ENCODE data around the gene LAMA3.

Gene LAMA3

DNA sequence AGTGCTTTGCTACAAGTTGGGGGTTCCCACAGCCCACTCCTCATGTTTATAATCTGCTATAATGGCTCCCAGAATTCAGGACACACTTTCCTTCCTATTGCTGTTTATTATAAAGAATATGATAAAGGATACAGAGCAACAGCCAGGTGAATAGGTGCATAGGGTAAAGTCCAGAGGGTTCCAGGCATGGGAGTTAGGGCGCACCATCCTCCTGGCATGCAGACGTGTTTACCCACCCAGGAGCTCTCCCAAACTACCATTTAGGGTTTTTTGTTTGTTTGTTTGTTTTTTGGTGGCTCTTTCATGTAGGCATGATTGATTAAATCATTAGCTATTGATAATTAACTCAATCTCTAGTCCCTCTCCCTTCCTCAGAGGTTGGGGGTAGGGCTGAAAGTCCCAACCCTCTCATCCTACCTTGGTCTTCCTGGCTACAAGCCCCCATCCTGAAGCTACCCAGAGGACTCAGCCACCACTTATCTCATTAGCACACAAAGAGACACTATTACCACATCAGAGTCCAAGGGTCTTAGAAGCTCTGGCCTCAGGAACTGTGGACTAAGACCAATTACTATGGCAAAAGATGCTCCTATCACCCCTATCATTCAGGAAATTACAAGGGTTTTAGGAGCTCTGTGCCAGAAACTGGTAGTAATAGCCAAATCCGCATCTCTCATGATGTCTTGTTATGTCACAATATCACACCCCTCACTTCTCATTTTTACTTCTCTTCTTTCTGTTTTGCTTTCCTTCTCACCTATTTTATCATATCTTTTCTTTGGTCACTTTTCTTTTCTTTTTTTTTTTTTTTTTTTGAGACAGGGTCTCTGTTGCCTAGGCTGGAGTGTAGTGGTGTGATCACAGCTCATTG lies 170.4 kb downstream of the LAMA3 start:
- no peak for DNase-seq (ENCODE audit: extremely low read depth, low read depth)
- TF ChIP-seq, protein P1, sequence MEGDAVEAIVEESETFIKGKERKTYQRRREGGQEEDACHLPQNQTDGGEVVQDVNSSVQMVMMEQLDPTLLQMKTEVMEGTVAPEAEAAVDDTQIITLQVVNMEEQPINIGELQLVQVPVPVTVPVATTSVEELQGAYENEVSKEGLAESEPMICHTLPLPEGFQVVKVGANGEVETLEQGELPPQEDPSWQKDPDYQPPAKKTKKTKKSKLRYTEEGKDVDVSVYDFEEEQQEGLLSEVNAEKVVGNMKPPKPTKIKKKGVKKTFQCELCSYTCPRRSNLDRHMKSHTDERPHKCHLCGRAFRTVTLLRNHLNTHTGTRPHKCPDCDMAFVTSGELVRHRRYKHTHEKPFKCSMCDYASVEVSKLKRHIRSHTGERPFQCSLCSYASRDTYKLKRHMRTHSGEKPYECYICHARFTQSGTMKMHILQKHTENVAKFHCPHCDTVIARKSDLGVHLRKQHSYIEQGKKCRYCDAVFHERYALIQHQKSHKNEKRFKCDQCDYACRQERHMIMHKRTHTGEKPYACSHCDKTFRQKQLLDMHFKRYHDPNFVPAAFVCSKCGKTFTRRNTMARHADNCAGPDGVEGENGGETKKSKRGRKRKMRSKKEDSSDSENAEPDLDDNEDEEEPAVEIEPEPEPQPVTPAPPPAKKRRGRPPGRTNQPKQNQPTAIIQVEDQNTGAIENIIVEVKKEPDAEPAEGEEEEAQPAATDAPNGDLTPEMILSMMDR (IDR thresholded peaks at IDR 0.05; ENCODE audit: low read depth, low read length) = no peak

DNA sequence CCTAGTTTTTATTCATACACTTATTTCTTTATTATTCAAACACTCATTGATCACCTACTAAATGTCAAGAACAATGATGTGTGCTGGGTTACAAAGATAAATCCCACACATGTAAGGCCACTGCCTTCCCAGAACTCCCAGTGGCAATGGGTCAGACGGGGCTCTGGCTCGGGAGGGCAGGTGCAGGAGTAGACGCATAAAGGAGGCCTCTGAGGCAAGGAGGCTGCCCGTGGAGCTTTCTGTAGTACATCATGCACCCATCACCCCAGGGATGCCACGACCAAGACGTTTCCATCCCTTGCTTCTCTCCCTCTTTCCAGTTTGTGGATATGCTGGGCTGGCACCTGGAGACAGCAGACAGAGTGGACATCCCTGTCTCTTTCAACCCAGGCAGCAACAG lies 172.1 kb downstream of the LAMA3 start:
- TF ChIP-seq, protein P1 (IDR thresholded peaks at IDR 0.05; ENCODE audit: low read depth, low read length) = no peak
- no peak for DNase-seq (ENCODE audit: extremely low read depth, low read depth)

DNA sequence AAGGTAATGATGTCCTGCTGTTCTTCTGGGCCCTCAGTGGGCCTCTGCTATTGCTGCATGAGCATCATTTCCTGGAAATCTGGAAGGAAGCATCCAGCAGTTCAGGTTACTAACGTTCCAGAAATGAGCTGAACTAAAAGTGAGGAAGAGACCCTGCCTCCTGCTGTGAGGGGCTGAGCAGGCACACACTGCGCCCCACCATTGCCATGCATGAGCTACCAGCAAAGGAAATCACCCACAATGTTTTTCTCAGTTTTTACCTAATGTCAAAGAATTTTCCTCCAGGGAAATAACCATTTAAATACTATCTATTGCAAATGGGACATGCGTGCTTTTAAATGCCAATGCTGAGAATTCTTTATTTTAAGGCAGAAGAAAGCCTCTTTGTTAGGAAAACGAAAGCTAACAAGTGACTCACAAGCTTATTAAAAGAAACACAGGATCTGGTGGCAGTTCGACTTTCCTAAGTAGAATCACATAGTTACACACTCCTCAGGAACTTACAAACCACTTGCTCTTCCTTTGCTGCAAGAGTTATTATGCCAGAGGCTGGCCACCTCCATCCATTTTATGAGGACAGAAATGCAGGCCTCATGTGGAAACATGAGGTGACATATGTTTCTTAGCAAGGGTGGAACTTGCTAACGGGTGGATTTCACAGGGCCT lies 172.7 kb downstream of the LAMA3 start:
- peak; percentile 49 for DNase-seq (ENCODE audit: extremely low read depth, low read depth)
- TF ChIP-seq, protein P1 (IDR thresholded peaks at IDR 0.05; ENCODE audit: low read depth, low read length) = no peak

DNA sequence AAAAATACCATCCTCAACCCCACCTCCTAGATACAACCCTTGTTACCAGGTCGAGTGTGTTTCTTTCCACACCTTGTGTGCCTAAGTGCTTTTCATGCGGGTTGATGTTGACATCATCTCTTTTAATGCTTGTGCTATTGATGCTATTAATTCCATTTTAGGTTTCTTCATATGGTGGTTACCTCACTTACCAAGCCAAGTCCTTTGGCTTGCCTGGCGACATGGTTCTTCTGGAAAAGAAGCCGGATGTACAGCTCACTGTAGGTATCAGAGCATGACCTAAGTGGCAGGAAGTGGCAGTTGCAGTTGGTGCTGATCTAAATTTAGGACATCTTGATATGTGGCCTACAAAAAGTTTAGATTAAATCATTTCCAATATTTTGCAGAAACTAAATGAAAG lies 175.4 kb downstream of the LAMA3 start:
- TF ChIP-seq, protein P1 (IDR thresholded peaks at IDR 0.05; ENCODE audit: low read depth, low read length) = no peak
- DNase-seq (ENCODE audit: extremely low read depth, low read depth) = no peak

DNA sequence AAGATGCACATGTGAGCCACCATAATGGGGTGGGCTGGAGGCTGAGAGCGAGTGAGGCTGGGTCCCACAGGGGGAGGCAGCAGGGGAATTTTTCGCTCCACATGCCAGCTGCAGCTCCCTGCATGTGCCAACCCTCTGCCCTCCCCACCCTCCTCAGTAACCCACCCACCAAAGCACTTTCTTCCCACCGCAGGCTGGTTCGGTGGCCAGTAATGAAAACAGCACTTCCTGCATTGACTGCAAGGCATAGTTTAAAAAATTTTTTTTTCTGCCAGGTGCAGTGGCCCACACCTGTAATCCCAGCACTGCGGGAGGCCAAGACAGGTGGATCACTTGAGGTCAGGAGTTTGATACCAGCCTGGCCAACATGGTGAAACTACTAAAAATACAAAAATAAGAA lies 177.8 kb downstream of the LAMA3 start:
- TF ChIP-seq, protein P1 (IDR thresholded peaks at IDR 0.05; ENCODE audit: low read depth, low read length) = no peak
- no peak for DNase-seq (ENCODE audit: extremely low read depth, low read depth)

DNA sequence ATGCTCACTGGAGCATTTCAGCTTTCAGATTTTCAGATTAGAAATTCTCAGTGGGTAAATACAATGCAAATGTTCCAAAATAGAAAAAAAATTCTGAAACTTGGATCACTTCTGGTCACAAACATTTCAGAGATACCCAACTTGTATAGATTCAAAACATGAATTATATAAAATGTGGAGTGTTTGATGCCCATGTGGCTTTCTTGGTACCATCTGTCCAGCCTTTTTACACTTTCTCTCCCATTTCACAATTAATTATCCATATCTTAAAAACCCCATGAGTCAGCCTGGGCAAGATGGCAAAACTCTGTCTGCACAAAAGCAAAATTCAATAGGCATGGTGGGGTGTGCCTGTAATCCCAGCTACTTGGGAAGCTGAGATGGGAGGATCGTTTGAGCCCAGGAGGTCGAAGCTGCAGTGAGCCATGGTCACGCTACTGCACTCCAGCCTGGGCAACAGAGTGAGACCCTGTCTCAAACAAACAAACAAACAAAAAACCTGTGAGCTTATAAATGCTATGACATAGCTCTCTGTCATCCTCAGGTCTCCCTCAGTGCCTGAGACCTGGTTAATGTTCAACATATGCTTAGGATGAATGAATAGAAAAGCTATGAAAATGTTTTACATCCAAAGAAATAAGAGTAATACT lies 179.0 kb downstream of the LAMA3 start:
- TF ChIP-seq, protein P1 (IDR thresholded peaks at IDR 0.05; ENCODE audit: low read depth, low read length) = no peak
- DNase-seq (ENCODE audit: extremely low read depth, low read depth) = no peak
